GM19239 (cell line): ENCODE measurements around the gene HOXA3.

Source experiments
- DNase-seq: peaks from one replicate; pipeline ENCODE4 v3.0.0; 2011; ENCODE audit warnings: low spot score; ENCODE audit not compliant: insufficient read length
- FAIRE-seq: peaks from 2 replicates; lab custom pipeline; 2011; peaks lifted over from hg19 to GRCh38; lab: Jason Lieb, UNC

The HOXA3 gene

GRCh38 chr7:27121684-27122076, 30.7 kb downstream of the HOXA3 start:
- FAIRE-seq (no peak), DNase-seq (no peak)

DNA sequence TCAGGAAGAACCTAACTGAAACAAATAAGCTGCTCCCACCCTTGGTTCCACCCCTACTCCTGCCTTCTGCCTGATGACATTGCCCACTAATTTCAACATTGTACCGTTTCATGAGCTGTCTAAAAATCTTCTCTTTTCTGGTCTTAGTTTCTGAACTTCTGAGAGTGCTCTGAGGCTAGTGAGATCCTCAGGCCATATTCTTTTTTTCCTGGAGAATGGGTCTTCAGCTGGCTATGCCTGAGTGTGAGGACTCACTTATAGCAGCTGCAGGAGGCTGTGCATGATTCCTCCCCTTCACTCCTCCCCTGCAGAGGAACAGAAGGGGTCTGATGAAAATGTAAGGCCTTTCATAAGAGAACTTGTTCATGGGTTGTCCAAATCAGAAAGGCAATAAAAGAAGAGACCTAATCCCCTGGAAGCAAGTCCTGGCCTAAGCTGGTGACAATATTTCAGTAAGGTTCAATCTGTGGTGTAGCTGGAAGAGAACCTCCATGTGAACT, 32.9 kb downstream of the HOXA3 start:
- DNase-seq = no peak
- FAIRE-seq = no peak

GRCh38 chr7:27118580-27118979, 33.8 kb downstream of the HOXA3 start:
- FAIRE-seq (no peak), DNase-seq (no peak)

DNA sequence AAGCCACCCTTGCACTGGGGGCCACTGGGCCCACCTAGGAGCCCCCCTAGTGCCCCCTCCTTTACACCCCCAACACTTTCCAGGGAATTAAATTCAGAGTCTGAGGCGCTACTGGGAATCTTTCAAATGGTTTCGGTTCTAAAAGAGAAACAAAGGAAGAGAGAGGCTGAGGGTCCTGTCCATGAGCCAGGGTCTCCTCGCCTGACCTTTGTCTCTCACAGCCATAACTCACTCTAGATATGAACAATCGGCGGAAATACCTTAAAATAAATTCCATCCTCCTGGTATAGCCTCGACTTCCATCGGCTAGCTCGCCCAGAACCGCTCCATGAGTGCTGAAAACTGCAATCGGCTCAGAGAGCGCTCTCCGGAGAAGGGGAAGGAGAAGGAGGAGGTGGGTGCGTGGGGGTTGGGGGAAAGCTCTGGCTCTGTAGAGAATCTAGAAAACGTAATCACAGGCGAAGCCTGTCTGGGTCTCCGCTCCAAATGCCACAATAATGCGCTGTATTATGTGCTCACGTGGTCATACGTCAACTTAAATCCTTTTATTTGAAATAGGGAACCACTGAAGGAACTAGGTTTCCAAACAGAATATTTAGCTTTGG, 34.4 kb downstream of the HOXA3 start:
- no peak for DNase-seq
- no peak for FAIRE-seq

- FAIRE-seq = no peak
- DNase-seq = no peak
Measured at GRCh38 chr7:27116962-27117886, 35.2 kb downstream of the HOXA3 start.

DNA sequence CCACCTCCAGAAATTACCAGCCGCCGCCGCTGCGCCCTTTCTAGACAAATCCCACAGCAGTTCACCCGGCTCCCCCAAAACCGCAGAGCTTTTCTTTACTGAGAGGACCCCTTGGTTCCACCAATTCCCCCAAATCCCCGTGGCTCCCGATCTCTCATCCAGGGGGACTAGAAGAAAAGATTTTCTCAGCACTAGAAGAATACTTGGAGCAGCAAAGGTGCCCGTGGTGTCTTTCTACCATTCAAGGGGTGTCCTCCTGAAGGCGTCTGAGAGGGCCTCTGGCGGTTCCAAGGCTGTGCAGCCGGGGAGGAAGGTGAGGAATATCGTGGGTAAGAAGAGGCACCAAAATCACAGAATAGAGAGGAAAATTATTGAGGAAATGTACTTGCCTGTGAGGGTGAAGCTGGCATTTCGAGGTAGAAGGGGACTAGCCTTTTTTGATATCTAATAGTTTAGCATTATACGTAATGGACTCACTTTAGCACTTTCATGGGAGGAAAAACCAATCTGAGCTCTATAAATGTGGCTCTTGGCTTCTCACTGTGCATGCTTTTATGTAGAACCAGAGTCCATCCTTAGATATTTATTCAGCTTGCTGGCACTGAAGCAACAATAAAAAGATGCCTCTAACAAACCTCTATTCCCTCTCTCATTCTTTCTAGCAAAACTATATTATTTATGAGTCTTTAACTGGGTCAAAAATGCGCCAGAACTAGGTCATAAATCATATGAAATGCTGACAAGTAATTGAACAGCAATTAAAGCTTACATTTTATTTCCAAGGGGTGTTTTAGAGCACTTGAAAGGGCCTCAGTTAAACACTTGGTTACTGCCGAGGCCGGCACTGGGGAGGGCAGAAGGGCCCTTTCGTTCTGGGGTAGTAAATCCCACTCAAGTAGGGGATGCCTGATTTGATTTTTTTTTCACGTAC, 36.1 kb downstream of the HOXA3 start:
- FAIRE-seq (no peak), DNase-seq (no peak)

GRCh38 chr7:27115221-27116026, 37.0 kb downstream of the HOXA3 start:
- FAIRE-seq = no peak
- no peak for DNase-seq

GRCh38 chr7:27114881-27115220, 37.5 kb downstream of the HOXA3 start:
- FAIRE-seq (no peak), DNase-seq (no peak)

- DNase-seq (no peak), FAIRE-seq (no peak)
Measured at GRCh38 chr7:27113991-27114769, 38.2 kb downstream of the HOXA3 start.

DNA sequence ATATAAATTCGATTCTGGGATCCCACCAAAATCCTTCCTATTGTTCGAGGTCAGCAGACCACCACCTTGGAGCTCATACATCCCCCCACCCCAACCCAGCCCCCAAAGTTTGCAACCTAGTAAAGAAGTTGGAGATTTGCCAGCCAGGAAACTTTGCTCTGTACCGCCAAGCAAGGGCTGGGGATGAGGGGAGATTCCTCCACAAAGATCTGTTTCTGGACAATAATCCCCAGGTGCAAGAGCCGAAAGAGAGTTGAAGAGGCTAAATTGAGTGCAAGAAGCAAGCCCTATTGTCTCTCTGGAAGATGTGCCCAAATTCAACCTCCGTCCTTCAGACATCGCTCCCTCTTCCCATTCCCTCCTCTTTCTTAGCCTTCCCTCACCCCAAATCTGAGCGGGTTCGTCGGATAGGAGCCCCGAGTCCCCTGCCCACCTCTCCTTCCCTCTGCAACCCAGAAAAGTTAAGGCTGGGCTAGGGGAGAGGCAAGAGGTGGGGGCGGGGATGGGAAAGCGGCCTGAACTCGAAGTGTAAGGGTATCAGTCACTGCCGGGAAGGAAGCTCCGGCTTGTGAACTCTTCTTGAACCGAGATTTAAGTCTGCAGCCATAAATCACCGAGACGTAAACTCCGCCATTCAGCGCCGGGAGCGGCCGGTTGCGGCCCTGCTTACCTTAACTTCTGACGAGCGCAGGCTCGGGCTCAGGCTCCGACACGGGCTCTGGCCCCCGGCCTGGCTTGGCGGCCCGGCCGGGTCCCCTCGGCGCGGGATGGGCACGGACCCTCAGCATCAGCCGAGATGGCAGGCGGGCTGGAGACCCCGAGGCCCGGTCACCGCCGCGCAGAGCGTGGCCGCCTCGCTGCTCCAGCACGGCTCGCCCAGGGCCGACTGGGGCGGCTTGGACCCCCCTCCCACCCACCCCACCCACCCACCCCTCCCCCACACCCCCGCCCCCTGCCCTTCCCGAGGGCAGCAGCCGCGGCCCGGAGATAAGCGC, 39.1 kb downstream of the HOXA3 start:
- FAIRE-seq (no peak), DNase-seq (no peak)

DNA sequence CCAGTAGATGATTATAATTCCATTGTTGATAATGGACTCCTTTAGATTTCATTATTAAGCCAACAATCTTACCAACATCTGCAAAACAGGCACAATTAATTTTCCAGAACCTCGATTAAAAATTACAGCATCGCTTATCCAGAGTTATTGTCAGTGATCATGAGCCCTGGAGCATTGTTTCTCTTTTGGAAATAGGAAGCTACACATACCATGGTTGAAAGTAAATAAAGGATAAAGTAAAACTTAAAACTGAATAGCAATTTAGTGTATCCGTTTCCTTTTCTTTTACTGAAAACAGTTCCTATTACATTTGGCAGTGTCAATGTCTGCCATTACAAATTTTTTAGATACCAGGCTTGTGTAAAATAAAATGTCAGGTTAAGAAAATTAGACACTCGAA, 40.0 kb downstream of the HOXA3 start:
- FAIRE-seq = no peak
- DNase-seq = no peak

DNA sequence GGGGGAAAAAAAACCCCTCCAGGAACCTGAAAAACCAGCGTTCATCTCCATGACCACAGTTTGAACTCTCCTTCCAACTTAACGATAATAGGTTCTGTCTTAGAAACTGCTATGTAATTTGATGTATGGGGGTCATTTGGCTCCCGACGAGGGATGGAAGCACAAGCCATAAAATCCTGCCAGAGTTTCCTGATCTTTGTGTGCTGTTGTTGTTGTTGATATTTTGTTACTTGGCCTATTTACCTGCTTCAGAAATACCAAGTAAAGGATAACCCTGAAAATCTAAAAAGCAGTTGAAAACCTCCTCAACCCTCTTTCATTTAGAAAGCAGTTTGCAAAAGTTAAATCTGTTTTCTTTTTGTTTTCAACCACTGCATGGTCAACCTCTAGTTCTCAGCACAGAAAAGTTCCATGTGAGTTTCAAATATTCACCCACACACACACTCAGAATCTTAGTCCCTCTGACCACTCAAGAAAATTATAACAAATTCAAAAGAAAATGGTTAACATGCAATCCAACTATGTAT, 40.6 kb downstream of the HOXA3 start:
- FAIRE-seq (no peak), DNase-seq (no peak)

- no peak for FAIRE-seq
- no peak for DNase-seq
Measured at GRCh38 chr7:27111042-27111750, 41.2 kb downstream of the HOXA3 start.

DNA sequence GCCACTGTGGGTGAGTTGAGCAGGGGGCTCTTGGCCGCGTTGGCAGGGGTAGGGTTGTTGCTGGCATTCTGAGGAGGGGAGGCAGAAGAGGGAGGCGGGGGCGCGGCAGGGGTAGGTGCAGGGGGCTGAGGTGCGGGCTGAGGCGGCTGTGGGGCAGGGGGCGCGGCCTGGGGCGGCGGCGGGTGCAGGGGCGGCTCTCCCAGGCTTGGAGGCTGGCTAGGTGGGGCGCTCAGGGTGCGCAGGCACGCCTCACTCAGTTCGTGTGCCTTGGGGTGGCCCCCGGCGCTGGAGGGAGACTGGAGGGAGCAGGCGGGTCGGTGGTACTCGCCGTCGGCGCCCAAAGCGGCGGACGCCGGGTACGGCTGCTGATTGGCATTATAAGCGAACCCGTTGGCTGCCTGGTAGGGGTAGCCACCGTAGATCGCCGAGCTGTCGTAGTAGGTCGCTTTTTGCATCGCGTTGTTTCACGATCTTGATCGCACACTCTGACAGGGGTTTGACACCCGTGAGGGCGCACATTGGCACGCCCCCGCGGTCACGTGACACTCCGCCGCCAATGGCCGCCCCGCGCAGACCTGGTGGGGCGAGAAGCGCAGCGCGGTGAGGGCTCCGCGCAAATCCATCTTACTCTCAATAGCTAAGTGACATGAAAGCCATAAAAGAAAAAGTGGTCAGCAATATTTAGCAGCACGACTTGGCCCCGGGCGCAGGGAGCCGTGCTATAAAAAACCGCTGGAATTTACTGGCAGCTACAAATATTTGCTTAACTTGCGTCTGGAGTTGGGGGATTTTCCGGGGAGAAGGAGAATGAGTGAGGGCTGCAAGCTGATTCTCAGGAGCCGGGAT, 42.0 kb downstream of the HOXA3 start:
- DNase-seq (no peak), FAIRE-seq (no peak)

DNA sequence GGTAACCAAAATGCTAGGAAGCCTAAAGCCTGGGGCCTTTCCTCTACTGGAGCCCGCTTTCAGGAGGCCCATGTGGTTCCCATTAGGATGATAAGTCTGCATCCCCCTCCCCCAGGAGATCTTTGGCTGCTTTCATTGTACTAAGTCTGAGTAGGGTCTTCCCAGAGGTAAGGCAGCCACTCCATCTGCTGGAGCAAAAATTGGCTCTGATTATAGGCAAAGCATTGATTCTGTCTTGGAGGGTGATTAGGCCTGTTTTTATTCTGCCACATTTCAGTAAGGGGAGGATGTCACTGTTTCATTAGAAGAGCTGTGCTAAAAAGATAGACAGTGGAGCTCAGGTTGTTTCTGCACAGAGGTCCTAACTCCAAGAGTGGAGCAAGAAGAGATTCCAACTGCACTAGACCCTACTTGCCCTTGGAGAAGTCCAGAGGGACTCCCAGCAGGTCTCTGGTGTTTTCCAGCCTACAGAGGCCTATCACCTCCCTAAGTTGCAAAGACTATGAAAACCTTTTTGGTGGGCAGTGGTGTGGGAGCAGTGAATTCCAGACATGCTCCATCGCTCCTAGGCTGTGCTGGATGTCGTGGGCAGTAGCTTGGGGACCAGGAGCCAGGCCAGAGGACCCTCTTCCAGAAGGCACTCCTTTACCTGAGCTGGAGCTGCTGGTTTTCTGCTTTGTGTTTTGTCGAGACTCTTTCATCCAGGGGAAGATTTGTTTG, 42.8 kb downstream of the HOXA3 start:
- no peak for DNase-seq
- FAIRE-seq = no peak
